GM12873 (cell line): ENCODE data around the gene CEP78.

ENCODE experiments used
- TF ChIP-seq, protein P1 (sequence below): IDR thresholded peaks from 2 replicates; pipeline ENCODE4 v1.5.1; 2012; ENCODE audit warnings: low read depth, mild to moderate bottlenecking, moderate library complexity, low read length, control low read depth; ENCODE audit not compliant: insufficient read depth; ENCODE audit errors: missing control alignments

CEP78 gene

DNA sequence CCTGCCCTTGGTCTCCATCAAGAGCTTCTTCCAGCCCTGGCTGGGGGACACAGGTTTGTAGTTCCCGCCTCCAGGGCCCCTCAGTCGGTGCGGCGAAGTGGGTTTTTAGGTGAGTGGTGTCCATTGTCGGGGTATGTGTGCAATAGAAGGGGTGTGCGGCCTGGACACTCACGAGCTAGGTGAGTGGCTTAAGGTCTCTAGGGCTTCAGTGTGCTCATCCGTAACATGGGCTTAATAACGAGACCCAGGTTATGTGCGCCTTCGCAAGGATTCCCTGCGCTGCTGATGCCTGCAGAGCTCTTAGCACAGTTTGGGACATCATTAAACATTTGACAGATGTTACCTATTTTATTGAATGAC, 656 bp downstream of the CEP78 start:
- TF ChIP-seq, protein P1, sequence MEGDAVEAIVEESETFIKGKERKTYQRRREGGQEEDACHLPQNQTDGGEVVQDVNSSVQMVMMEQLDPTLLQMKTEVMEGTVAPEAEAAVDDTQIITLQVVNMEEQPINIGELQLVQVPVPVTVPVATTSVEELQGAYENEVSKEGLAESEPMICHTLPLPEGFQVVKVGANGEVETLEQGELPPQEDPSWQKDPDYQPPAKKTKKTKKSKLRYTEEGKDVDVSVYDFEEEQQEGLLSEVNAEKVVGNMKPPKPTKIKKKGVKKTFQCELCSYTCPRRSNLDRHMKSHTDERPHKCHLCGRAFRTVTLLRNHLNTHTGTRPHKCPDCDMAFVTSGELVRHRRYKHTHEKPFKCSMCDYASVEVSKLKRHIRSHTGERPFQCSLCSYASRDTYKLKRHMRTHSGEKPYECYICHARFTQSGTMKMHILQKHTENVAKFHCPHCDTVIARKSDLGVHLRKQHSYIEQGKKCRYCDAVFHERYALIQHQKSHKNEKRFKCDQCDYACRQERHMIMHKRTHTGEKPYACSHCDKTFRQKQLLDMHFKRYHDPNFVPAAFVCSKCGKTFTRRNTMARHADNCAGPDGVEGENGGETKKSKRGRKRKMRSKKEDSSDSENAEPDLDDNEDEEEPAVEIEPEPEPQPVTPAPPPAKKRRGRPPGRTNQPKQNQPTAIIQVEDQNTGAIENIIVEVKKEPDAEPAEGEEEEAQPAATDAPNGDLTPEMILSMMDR: no peak

DNA sequence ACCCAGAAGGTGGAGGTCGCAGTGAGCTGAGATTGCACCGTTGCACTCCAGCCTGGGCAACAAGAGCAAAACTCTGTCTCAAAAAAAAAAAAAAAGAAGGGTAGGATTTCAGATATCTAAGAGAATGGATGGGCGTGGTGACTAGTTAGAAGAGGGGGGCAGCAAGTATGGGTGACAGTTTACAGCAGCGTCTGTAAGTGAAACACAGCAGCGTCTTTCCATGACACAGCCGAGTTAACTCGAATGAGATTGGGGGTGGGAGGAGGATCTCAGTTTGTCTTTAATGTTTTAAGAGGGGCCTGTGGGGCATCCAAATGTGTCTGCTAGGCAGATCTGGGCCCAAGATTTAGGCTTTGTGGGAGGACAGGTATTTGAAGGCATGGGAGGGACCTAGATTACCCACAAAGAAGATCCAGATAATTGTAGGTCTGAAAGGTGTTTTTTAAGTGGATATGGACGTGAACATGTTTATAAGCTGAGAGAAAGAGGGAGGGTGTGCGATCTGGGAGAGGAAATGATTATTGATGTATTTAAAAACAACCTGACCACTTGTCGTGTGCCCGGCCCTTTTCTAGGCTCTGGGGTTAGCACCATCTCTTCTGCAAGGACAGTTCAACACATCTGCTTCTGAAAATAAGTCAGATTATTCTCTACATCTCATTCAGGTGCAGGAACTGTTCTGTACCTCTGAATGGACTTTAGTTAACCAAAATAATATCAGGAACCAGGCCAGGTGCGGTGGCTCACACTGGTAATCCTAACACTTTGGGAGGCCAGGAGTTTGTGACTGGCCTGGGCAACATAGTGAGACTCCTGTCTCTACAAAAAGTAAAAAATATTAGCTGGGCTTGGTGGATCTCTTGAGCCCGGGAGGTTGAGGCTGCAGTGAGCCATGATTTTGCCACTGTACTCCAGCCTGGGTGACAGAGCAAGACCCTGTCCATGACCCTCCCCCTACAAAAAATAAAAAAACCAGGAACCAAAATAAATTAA, 2.5 kb downstream of the CEP78 start:
- TF ChIP-seq, protein P1: no peak

DNA sequence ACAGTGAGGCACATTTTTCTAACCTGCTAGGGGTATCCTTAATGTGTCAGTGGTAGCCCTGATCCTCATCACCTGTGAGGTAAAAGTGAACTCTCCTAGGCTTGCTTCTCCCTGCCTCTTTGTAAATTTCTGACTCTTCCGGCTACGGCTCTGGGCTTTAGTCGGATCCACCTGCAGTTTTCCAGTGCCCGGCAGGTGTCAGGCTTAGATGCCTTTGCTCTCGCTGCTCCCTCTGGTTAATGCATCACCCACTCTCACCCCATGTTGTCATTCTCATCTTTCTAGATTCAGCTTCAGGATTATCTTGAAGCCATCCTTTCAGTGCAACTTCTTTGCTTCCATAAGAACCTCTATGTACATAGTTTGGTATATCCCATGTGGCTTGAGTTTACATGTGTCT, 3.6 kb downstream of the CEP78 start:
- TF ChIP-seq, protein P1: no peak

DNA sequence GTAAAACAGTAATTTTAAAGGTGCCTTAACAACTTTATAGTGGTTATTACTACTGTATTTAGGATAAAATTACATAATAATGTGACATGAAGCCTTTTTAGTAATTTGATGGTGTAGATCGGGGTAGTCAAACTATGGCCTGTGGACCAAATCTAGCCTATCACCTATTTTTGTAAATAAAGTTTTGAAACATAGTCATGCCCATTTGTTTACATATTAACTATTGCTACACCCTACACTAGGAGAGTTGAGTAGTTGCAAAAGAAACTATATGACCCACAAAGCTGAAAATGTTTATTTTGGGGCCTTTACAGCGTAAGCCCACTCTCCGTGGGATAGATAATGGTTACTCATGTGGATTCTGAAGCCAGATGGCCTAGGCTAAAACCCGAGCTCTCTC, 6.2 kb downstream of the CEP78 start:
- TF ChIP-seq, protein P1: no peak

DNA sequence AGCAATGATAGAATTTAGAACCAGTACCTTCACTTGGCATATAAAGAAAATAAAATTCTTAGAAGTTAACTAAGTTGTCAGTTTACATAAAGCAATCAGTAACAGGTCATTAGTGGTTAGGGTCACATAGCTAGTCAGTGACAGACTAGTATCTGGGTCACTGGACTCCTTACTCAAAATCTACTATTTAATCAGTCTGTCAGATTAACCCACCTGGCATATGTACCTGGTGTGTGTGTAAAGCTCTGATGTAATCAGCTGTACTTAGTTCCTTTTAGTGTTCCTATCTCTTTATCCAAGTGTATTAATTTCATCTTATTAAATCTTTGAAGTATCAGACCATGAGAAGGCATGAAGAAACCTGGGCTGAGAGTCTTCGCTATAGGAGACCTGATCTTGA, 7.3 kb downstream of the CEP78 start:
- TF ChIP-seq, protein P1: no peak

DNA sequence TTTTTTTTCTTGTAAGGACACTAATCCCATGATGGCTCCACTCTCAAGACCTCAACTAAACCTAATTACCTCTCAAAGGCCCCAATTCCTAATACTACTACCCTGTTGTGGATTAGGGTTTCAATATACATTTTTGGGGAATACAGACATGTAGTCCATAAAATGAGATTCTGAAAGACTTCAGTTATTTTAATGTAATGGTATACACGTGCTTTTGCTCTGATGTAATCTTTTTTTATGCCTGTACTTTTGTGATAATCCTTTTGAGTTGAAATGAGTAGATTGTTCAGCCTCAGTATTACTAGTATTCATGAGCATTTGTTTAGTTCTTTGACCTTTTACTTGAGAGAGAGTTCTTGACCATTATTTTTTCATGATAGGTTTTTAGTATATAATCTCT, 9.5 kb downstream of the CEP78 start:
- TF ChIP-seq, protein P1: no peak

DNA sequence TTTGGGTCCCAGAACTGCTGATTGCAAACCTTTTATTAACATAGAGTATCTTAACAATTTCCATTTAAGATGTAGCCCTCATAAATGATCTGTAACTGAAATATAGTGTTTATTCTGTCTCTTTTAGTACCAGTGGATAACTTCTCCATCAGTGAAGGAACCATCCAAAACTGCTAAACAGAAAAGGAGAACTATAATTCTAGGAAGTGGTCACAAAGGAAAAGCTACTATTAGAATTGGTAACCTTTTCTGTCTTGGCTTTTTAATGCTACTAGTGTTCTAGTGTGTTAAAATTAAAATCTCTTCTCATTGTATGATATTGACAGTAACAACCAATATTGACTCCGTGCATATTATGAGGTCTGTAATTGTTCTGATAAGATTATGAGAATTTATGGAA, 12.8 kb downstream of the CEP78 start:
- TF ChIP-seq, protein P1: no peak
